Astrocyte (in vitro differentiated cells and primary cell): ENCODE results near the gene NUDT4B. TPM values are rescaled to one million over a fixed set of nuclear protein-coding genes. Genes with fewer than 3 reads are reported as not detected.
"Not testable (repeated sequence)": the region's sequence is repeated elsewhere in the genome, so short reads cannot be mapped to it uniquely, and the experiment has no call there.

Experiments
- DNase-seq: peaks from one replicate; pipeline ENCODE4 v3.0.0-alpha.2; 2010; ENCODE audit warnings: low read depth
- FAIRE-seq: peaks from 2 replicates; lab custom pipeline; 2011; peaks lifted over from hg19 to GRCh38; lab: Jason Lieb, UNC
- H2AFZ ChIP-seq: 2 replicates; pipeline ENCODE4 v1.6.0; 2012; ENCODE audit warnings: low read depth, low read length, inconsistent platforms
- H3K27ac ChIP-seq: 2 replicates; pipeline ENCODE4 v1.5.1; 2011; ENCODE audit warnings: low read depth, low read length, inconsistent platforms
- H3K27me3 ChIP-seq: 2 replicates; pipeline ENCODE4 v1.6.0; 2011; ENCODE audit warnings: low read length, inconsistent platforms; ENCODE audit not compliant: insufficient read depth
- H3K36me3 ChIP-seq: 2 replicates; pipeline ENCODE4 v1.5.1; 2011; ENCODE audit warnings: low read length, inconsistent platforms; ENCODE audit not compliant: insufficient read depth
- H3K4me1 ChIP-seq: 2 replicates; pipeline ENCODE4 v1.5.1; 2011; ENCODE audit warnings: low read length, inconsistent platforms; ENCODE audit not compliant: insufficient read depth
- H3K4me2 ChIP-seq: 2 replicates; pipeline ENCODE4 v1.6.0; 2012; ENCODE audit warnings: low read length, inconsistent platforms
- H3K4me3 ChIP-seq: 2 replicates; pipeline ENCODE4 v1.5.1; 2011; ENCODE audit warnings: low read depth, mild to moderate bottlenecking, low read length, inconsistent platforms; ENCODE audit not compliant: insufficient read depth
- H3K79me2 ChIP-seq: 2 replicates; pipeline ENCODE4 v1.6.0; 2012; ENCODE audit warnings: mild to moderate bottlenecking, low read length, inconsistent platforms; ENCODE audit not compliant: insufficient read depth
- H3K9ac ChIP-seq: 2 replicates; pipeline ENCODE4 v1.6.0; 2012; ENCODE audit warnings: mild to moderate bottlenecking, low read length, inconsistent platforms
- H3K9me3 ChIP-seq: 2 replicates; pipeline ENCODE4 v1.5.1; 2012; ENCODE audit warnings: low read depth, mild to moderate bottlenecking, low read length, inconsistent platforms; ENCODE audit not compliant: insufficient read depth
- H4K20me1 ChIP-seq: 2 replicates; pipeline ENCODE4 v1.6.0; 2012; ENCODE audit warnings: low read length, inconsistent platforms; ENCODE audit not compliant: insufficient read depth
- H3K27ac Mint-ChIP-seq: one replicate; pipeline ENCODE4 v1.8.0; 2021; ENCODE audit warnings: mild to moderate bottlenecking, mixed read lengths; ENCODE audit not compliant: unreplicated experiment
- H3K27me3 Mint-ChIP-seq: one replicate; pipeline ENCODE4 v1.8.0; 2021; ENCODE audit warnings: low read depth, mixed read lengths; ENCODE audit not compliant: unreplicated experiment
- H3K36me3 Mint-ChIP-seq: one replicate; pipeline ENCODE4 v1.8.0; 2021; ENCODE audit warnings: low read depth, mixed read lengths; ENCODE audit not compliant: unreplicated experiment
- H3K4me1 Mint-ChIP-seq: one replicate; pipeline ENCODE4 v1.8.0; 2021; ENCODE audit warnings: low read depth, mixed read lengths; ENCODE audit not compliant: unreplicated experiment
- H3K4me3 Mint-ChIP-seq: one replicate; pipeline ENCODE4 v1.8.0; 2021; ENCODE audit warnings: mild to moderate bottlenecking, moderate library complexity, mixed read lengths; ENCODE audit not compliant: unreplicated experiment
- H3K9me3 Mint-ChIP-seq: one replicate; pipeline ENCODE4 v1.8.0; 2021; ENCODE audit warnings: mild to moderate bottlenecking, mixed read lengths; ENCODE audit not compliant: unreplicated experiment
- total RNA-seq: library from RNA; stranded (reverse); gene quantifications from 2 replicates; pipeline ENCODE4 v1.2.1, GENCODE V29; 2021

Gene NUDT4B
- total RNA-seq, 1 donor from 2014 or later, result 1.2 TPM

DNA sequence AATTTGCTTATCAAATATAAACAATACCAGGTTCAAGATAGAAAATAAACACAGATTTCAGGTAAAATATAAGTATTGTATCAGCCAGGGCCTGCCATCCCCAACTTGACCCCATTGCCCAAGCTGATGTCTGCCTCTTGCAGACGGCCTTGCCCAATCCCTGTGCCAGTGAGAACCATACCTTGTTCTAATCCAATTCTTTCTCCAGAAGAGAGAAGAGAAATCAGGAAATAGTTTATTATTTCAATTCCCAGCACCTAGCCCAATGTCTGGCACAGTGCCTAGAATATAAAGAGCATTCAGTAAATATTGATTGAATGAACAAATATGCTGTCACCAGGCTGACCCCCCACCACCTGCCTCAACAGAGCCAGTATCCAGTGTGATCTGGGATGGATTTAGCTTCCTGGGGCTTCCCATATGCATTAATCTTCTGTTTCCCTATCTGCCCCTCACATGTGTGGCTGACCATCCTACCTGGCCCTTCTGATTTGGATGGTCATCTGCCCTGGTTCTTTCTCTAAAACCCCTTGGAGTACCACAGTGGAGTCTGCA, 39.7 kb upstream of the NUDT4B start:
- not testable (repeated sequence) for FAIRE-seq, H4K20me1 ChIP-seq

DNA sequence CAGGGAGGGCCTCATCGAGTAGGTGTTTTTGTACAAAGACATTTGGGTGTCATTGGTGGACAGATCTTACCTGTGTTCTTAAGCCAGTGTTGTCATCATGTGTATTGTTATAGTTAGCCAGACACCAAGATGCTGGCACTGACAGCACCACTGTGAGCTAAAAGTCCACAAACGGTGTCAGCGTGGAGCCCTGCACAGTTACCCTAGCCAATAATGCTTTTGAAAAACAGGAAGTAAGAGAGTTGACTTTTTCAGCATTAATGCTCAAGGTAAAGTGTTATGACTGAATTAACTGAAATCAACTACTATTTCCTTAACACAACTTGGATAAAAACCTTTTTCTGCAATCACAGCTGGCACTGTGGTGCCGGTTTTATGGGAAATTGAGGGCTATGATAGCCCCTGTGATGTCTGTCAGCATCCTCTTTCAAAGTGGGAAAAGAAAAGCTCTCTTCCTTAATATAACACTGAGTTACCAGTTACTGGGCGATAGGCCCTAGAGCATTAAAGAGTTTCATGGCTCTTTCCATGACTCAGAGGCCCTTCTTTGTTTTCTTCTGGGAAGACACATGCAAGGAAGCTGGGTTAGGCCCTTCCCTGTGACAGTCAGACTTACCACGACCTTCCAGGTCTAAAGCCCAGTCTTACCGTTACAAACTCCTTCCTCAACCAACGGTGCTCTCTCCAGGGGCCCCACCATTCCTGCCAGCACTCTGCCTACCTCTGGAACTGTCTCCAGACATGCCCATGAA, 37.6 kb upstream of the NUDT4B start:
- not testable (repeated sequence) for H3K9ac ChIP-seq, FAIRE-seq, H3K4me2 ChIP-seq, H3K4me1 ChIP-seq, H3K27me3 ChIP-seq, H3K27ac ChIP-seq, H3K27ac Mint-ChIP-seq, H3K36me3 ChIP-seq, H3K4me3 ChIP-seq, H3K4me3 Mint-ChIP-seq, H3K36me3 Mint-ChIP-seq, H3K9me3 ChIP-seq, DNase-seq, H3K79me2 ChIP-seq, H3K4me1 Mint-ChIP-seq, H3K27me3 Mint-ChIP-seq, H2AFZ ChIP-seq, H4K20me1 ChIP-seq, H3K9me3 Mint-ChIP-seq

More for the DNA sequence above, 39.7 kb upstream of the NUDT4B start:
- H3K27ac ChIP-seq, H3K4me1 Mint-ChIP-seq, DNase-seq, H3K4me3 ChIP-seq, H3K27me3 Mint-ChIP-seq, H3K9ac ChIP-seq, H3K9me3 Mint-ChIP-seq, H3K9me3 ChIP-seq, H3K27ac Mint-ChIP-seq, H3K4me2 ChIP-seq, H3K36me3 ChIP-seq, H3K4me3 Mint-ChIP-seq, H3K27me3 ChIP-seq, H2AFZ ChIP-seq, H3K36me3 Mint-ChIP-seq, H3K79me2 ChIP-seq, H3K4me1 ChIP-seq: not testable (repeated sequence)

DNA sequence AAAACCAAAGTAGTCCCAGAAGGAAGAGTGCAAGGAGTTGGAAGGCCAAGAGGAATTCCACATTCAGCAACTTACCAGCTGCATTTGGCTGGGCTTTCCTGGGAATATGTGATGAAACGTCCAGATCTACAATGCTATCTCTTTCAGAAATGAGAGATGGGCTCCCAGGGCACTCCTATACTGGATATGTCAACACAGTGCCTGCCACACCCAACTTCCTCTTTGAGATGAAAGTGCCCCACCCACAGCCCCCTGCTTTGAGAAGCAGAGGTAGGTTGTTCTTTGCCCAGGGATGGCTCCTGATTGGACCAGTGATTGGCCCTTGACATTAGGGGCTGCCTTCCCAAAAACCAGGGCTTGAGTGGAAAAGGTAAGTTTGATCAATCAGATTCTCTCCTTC, 36.2 kb upstream of the NUDT4B start:
- DNase-seq, H3K4me3 ChIP-seq, H3K4me2 ChIP-seq, H3K4me1 ChIP-seq, H3K27me3 ChIP-seq, H3K9ac ChIP-seq, H2AFZ ChIP-seq, H3K27me3 Mint-ChIP-seq, H3K9me3 Mint-ChIP-seq, H3K36me3 ChIP-seq, H4K20me1 ChIP-seq, FAIRE-seq, H3K36me3 Mint-ChIP-seq, H3K9me3 ChIP-seq, H3K4me1 Mint-ChIP-seq, H3K4me3 Mint-ChIP-seq, H3K27ac Mint-ChIP-seq, H3K79me2 ChIP-seq, H3K27ac ChIP-seq: not testable (repeated sequence)

DNA sequence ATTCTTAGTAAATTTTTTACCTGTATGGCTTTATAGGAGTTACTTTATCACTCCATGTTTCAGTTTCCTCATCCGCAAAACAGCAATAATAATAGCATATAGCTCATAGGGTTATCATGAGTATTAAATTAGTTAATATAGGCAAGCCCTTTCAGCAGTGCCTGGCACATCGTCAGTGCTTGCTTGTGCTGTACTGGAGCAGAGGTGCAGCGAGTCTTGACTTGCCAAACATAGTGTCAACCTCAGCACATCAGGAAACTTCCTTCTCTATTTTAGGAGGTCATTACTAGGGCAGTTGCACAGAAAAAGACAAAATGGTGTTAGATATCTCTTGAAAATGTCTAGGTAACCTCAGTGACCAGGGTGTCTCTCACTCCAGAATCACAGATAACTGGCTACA, 33.1 kb upstream of the NUDT4B start:
- not testable (repeated sequence) for H3K36me3 ChIP-seq, H2AFZ ChIP-seq, H3K4me1 Mint-ChIP-seq, H3K9me3 ChIP-seq, H3K4me3 ChIP-seq, H3K4me1 ChIP-seq, H3K4me2 ChIP-seq, H3K79me2 ChIP-seq, FAIRE-seq, H3K4me3 Mint-ChIP-seq, H4K20me1 ChIP-seq, H3K27me3 ChIP-seq, H3K36me3 Mint-ChIP-seq, DNase-seq, H3K27ac ChIP-seq, H3K27ac Mint-ChIP-seq, H3K27me3 Mint-ChIP-seq, H3K9me3 Mint-ChIP-seq, H3K9ac ChIP-seq

DNA sequence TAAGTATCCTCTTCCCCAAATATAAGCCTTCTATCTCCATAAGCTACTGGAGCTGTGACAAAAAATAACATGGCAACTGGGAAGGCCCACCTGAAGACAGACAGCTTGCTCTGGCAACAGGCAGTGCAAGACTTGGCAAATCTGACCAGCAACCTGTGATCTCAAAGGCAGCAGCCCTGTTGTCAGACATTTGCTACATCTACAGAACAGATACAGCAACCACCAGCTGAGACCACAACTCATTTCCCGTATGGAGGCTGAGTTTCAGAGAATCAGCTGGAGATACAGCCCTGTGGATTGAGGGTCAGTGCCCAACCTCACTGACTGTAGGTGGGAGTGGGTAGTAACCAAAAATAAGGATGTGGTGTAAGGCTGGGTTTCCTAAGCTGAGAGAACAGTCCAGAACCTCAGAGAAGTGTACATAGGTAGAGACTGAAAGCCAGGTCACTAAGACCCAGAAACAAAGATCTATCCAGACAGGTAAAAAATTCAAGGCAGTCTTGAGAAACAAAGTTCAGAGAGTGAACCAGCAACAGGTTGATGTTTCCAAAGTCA, 31.5 kb upstream of the NUDT4B start:
- not testable (repeated sequence) for H3K36me3 Mint-ChIP-seq, H3K79me2 ChIP-seq, H3K27me3 ChIP-seq, H3K9ac ChIP-seq, H3K4me1 Mint-ChIP-seq, H2AFZ ChIP-seq, H3K9me3 Mint-ChIP-seq, H3K27me3 Mint-ChIP-seq, H3K27ac ChIP-seq, H3K4me1 ChIP-seq, H3K4me3 ChIP-seq, FAIRE-seq, H3K36me3 ChIP-seq, H3K9me3 ChIP-seq, H4K20me1 ChIP-seq, H3K4me3 Mint-ChIP-seq, H3K27ac Mint-ChIP-seq, DNase-seq, H3K4me2 ChIP-seq

DNA sequence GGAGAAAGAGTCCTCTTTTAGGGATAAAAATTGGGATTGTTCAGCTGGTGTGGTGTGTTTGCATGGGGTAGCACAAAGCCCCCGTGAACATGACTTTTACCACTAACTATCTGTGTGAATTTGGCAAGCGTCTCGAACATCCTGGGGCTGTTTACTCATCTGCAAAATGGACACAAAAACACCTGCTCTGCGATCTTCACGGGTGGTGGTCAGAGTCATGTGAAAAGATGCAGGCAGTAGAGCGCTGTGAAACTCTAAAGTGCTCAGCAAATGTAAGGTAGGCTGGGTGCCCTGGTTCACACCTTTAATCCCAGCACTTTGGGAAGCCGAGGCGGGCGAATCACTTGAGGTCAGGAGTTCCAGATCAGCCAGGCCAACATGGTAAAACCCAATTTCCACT, 27.7 kb upstream of the NUDT4B start:
- not testable (repeated sequence) for H3K36me3 Mint-ChIP-seq, H3K79me2 ChIP-seq, H3K4me3 ChIP-seq, FAIRE-seq, DNase-seq, H3K27ac ChIP-seq, H3K9me3 ChIP-seq, H3K4me1 ChIP-seq, H4K20me1 ChIP-seq, H3K4me3 Mint-ChIP-seq, H3K4me1 Mint-ChIP-seq, H3K27me3 Mint-ChIP-seq, H3K4me2 ChIP-seq, H3K9me3 Mint-ChIP-seq, H3K27me3 ChIP-seq, H3K9ac ChIP-seq, H3K36me3 ChIP-seq, H2AFZ ChIP-seq, H3K27ac Mint-ChIP-seq
